Neural cell (in vitro differentiated cells): Measurements from ENCODE around the gene AMOTL2. TPM values are rescaled to one million over a fixed set of nuclear protein-coding genes. Genes with fewer than 3 reads are reported as not detected.

Source experiments
- H2AFZ ChIP-seq: fragments of 200-600, 300-800 bp; sonication (generic), shearing (Covaris generic); 2 replicates; pipeline ENCODE4 v1.6.0; 2014; ENCODE audit warnings: low read depth, mild to moderate bottlenecking, antibody characterized with exemption, low read length, moderate library complexity
- H3F3A ChIP-seq: fragments of 200-600 bp; shearing (Covaris generic); 2 replicates; pipeline ENCODE4 v1.6.1; 2016; ENCODE audit warnings: mild to moderate bottlenecking, moderate library complexity, mixed read lengths, antibody characterized with exemption, low read length; ENCODE audit not compliant: insufficient read depth, poor library complexity, severe bottlenecking
- H3K27ac ChIP-seq: fragments of 200-600, 300-800 bp; sonication (generic), shearing (Covaris generic); 2 replicates; pipeline ENCODE4 v1.5.1; 2014; ENCODE audit warnings: mild to moderate bottlenecking, low read length, moderate library complexity
- H3K27me3 ChIP-seq: fragments of 300-800, 200-600 bp; sonication (generic), shearing (Covaris generic); 2 replicates; pipeline ENCODE4 v1.6.0; 2014; ENCODE audit warnings: mild to moderate bottlenecking, low read depth, low read length, moderate library complexity; ENCODE audit not compliant: insufficient read depth
- H3K36me3 ChIP-seq: fragments of 300-800, 200-600 bp; sonication (generic), shearing (Covaris generic); 2 replicates; pipeline ENCODE4 v1.5.1; 2014; ENCODE audit warnings: mild to moderate bottlenecking, antibody characterized with exemption, low read length, moderate library complexity; ENCODE audit not compliant: insufficient read depth
- H3K4me2 ChIP-seq: fragments of 300-800, 200-600 bp; sonication (generic), shearing (Covaris generic); 2 replicates; pipeline ENCODE4 v1.6.0; 2014; ENCODE audit warnings: mild to moderate bottlenecking, low read length
- H3K4me3 ChIP-seq: fragments of 300-800, 200-600 bp; sonication (generic), shearing (Covaris generic); 2 replicates; pipeline ENCODE4 v1.5.1; 2014; ENCODE audit warnings: mild to moderate bottlenecking, low read length, moderate library complexity
- H3K79me2 ChIP-seq: fragments of 200-600 bp; shearing (Covaris generic); replicated peaks from 2 replicates; pipeline ENCODE4 v1.6.0; 2014; ENCODE audit warnings: mild to moderate bottlenecking, low read length, moderate library complexity; ENCODE audit not compliant: insufficient read depth
- H3K9ac ChIP-seq: fragments of 300-800, 200-600 bp; sonication (generic), shearing (Covaris generic); 2 replicates; pipeline ENCODE4 v1.6.1; 2016; ENCODE audit warnings: mild to moderate bottlenecking, low read length, mixed read lengths
- H3K9me2 ChIP-seq: fragments of 200-600 bp; shearing (Covaris generic); 2 replicates; pipeline ENCODE4 v1.6.1; 2016; ENCODE audit warnings: mild to moderate bottlenecking, low read length, mixed read lengths; ENCODE audit not compliant: insufficient read depth
- H3K9me3 ChIP-seq: fragments of 200-600, 300-800 bp; sonication (generic), shearing (Covaris generic); 2 replicates; pipeline ENCODE4 v1.6.1; 2016; ENCODE audit warnings: mild to moderate bottlenecking, mixed run types, low read length, moderate library complexity, mixed read lengths
- H4K20me1 ChIP-seq: fragments of 200-600 bp; shearing (Covaris generic); 2 replicates; pipeline ENCODE4 v1.6.1; 2016; ENCODE audit warnings: mild to moderate bottlenecking, mixed run types; ENCODE audit not compliant: insufficient read depth
- EP300 ChIP-seq: fragments of 450-650 bp; conservative IDR thresholded peaks from 2 replicates; pipeline ENCODE4 v1.6.1; 2014; ENCODE audit warnings: antibody characterized with exemption, mild to moderate bottlenecking, moderate library complexity; ENCODE audit not compliant: poor library complexity, severe bottlenecking
- EZH2 ChIP-seq: fragments of 200-600, 300-800 bp; shearing (Covaris generic), sonication (generic); IDR thresholded peaks from 2 replicates; pipeline ENCODE4 v1.6.1; 2014; ENCODE audit warnings: antibody characterized with exemption, low read length, borderline replicate concordance, mild to moderate bottlenecking; ENCODE audit not compliant: insufficient read depth, poor library complexity, severe bottlenecking
- MXI1 ChIP-seq: fragments of 450-650 bp; conservative IDR thresholded peaks from 2 replicates; pipeline ENCODE4 v1.6.1; 2014; ENCODE audit warnings: antibody characterized with exemption, mild to moderate bottlenecking; ENCODE audit not compliant: poor library complexity, severe bottlenecking
- POLR2AphosphoS5 ChIP-seq: IDR thresholded peaks from 2 replicates; pipeline ENCODE4 v1.6.1; 2012
- RAD21 ChIP-seq: fragments of 450-650 bp; conservative IDR thresholded peaks from 2 replicates; pipeline ENCODE4 v1.6.1; 2014; ENCODE audit warnings: antibody characterized with exemption, mild to moderate bottlenecking, moderate library complexity
- SMC3 ChIP-seq: fragments of 450-650 bp; conservative IDR thresholded peaks from 2 replicates; pipeline ENCODE4 v1.6.1; 2014; ENCODE audit warnings: antibody characterized with exemption, mild to moderate bottlenecking, moderate library complexity; ENCODE audit not compliant: poor library complexity
- TAF1 ChIP-seq: IDR thresholded peaks from 2 replicates; pipeline ENCODE4 v1.6.1; 2012; ENCODE audit warnings: low read depth
- polyA plus RNA-seq: library from polyadenylated mRNA; depleted of rRNA; stranded (reverse); fragments of >200 nt; gene quantifications from 2 replicates; pipeline ENCODE4 v1.2.3, GENCODE V29; 2014
- TF ChIP-seq, protein P1 (sequence below): fragments of 450-650 bp; IDR thresholded peaks from 2 replicates; pipeline ENCODE4 v1.5.1; 2014; ENCODE audit warnings: antibody characterized with exemption, mild to moderate bottlenecking, moderate library complexity; ENCODE audit not compliant: poor library complexity, severe bottlenecking
- TF ChIP-seq, protein P2 (sequence below): IDR thresholded peaks from 2 replicates; pipeline ENCODE4 v1.6.1; 2012; ENCODE audit warnings: borderline replicate concordance

Gene AMOTL2
- polyA plus RNA-seq, 1 donor from 2014 or later: 30.1 TPM

DNA sequence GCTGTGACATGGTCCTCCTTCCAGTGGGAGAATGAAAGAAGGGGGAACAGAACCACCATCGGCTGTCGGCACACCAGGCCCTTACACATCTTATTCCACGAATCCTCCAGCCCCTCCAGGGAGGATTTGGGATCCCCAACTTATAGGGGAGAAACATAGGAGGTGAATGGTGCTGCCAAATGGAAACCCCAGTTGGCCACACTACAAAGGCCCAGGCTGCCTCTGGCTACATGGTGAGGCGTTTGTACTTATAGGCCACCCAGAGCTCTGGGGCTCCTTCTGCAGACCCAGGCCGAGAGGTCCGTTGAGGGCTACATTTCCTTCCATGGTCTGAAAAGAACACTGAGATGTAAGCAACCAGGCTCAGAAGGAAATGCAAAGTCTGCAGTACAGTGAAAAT lies 12.0 kb downstream of the AMOTL2 start:
- no peak overlapping the region for H3K4me3 ChIP-seq
- H3K9me3 ChIP-seq: no peaks in the 10 kb centered on the region
- no peak overlapping the region for H3K4me2 ChIP-seq
- no peaks in the 10 kb centered on the region for H3K27me3 ChIP-seq
- TF ChIP-seq EZH2 (no peak), EP300 (no peak), SMC3 (no peak), POLR2AphosphoS5 (no peak), RAD21 (no peak), MXI1 (no peak)
- TF ChIP-seq, protein P1, sequence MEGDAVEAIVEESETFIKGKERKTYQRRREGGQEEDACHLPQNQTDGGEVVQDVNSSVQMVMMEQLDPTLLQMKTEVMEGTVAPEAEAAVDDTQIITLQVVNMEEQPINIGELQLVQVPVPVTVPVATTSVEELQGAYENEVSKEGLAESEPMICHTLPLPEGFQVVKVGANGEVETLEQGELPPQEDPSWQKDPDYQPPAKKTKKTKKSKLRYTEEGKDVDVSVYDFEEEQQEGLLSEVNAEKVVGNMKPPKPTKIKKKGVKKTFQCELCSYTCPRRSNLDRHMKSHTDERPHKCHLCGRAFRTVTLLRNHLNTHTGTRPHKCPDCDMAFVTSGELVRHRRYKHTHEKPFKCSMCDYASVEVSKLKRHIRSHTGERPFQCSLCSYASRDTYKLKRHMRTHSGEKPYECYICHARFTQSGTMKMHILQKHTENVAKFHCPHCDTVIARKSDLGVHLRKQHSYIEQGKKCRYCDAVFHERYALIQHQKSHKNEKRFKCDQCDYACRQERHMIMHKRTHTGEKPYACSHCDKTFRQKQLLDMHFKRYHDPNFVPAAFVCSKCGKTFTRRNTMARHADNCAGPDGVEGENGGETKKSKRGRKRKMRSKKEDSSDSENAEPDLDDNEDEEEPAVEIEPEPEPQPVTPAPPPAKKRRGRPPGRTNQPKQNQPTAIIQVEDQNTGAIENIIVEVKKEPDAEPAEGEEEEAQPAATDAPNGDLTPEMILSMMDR: no peak
- TF ChIP-seq, protein P2, sequence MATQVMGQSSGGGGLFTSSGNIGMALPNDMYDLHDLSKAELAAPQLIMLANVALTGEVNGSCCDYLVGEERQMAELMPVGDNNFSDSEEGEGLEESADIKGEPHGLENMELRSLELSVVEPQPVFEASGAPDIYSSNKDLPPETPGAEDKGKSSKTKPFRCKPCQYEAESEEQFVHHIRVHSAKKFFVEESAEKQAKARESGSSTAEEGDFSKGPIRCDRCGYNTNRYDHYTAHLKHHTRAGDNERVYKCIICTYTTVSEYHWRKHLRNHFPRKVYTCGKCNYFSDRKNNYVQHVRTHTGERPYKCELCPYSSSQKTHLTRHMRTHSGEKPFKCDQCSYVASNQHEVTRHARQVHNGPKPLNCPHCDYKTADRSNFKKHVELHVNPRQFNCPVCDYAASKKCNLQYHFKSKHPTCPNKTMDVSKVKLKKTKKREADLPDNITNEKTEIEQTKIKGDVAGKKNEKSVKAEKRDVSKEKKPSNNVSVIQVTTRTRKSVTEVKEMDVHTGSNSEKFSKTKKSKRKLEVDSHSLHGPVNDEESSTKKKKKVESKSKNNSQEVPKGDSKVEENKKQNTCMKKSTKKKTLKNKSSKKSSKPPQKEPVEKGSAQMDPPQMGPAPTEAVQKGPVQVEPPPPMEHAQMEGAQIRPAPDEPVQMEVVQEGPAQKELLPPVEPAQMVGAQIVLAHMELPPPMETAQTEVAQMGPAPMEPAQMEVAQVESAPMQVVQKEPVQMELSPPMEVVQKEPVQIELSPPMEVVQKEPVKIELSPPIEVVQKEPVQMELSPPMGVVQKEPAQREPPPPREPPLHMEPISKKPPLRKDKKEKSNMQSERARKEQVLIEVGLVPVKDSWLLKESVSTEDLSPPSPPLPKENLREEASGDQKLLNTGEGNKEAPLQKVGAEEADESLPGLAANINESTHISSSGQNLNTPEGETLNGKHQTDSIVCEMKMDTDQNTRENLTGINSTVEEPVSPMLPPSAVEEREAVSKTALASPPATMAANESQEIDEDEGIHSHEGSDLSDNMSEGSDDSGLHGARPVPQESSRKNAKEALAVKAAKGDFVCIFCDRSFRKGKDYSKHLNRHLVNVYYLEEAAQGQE: no peak
- H3K79me2 ChIP-seq: no peaks in the 10 kb centered on the region
- peaks cover 4% of the 10 kb centered on the region for H3K36me3 ChIP-seq
- H3K9me2 ChIP-seq: no peaks in the 10 kb centered on the region
- H3K9ac ChIP-seq: no peak overlapping the region
- no peak overlapping the region for H2AFZ ChIP-seq
- H3F3A ChIP-seq: no peaks in the 10 kb centered on the region
- no peak overlapping the region for H3K27ac ChIP-seq
- no peaks in the 10 kb centered on the region for H4K20me1 ChIP-seq

DNA sequence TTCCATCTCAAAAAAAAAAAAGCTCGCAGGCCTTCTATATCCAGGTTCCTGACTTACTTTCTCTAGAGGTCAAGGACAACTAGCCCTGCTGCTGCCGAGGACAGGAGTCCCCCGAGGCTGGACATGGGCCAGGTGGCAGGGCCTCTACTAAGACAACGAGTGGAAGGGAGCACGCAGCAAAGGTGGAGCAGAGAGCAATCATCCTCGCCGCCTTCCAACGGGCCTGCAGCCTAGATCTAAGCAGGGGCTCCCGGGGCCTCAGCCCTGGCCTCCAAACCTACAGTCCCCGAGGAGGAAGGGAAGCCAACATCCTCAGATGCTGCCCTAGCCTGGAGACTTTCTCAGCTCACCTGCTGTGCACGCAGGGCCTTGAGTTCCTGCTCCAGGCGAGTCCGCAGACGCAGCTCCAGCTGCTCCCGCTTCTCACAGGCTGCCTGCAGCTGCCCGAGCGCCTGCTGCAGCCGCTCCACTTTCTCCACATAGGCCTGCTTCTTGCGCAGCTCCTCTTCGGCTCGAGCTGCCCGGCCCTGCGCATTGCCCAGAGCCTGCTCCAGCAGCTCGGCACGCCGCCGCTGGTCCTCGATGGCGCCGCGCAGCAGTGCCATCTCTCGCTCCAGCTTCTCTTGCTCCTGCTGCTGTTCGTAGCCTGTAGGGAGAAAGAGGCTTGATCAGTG lies 12.9 kb downstream of the AMOTL2 start:
- no peaks in the 10 kb centered on the region for H3K9me3 ChIP-seq
- H3K27me3 ChIP-seq: no peaks in the 10 kb centered on the region
- H4K20me1 ChIP-seq: no peaks in the 10 kb centered on the region
- H3K4me2 ChIP-seq: no peak overlapping the region
- H3K9ac ChIP-seq: no peak overlapping the region
- TF ChIP-seq EZH2 (no peak), RAD21 (no peak), TAF1 (no peak), EP300 (no peak), MXI1 (no peak)
- no peak overlapping the region for H2AFZ ChIP-seq
- H3K79me2 ChIP-seq: no peaks in the 10 kb centered on the region
- peaks cover 3% of the 10 kb centered on the region for H3F3A ChIP-seq
- no peak overlapping the region for H3K27ac ChIP-seq
- no peak overlapping the region for H3K4me3 ChIP-seq
- no peaks in the 10 kb centered on the region for H3K9me2 ChIP-seq
- peaks cover 4% of the 10 kb centered on the region for H3K36me3 ChIP-seq
